Esophagus squamous epithelium (tissue), 4 donors: ENCODE measurements around the gene LONRF2.

Source experiments
- POLR2A ChIP-seq, 4 donors: fragments of 450-650 bp; IDR thresholded peaks; one replicate each; pipeline ENCODE4 v1.6.1; 2017; ENCODE audit warnings: antibody characterized with exemption in 4 of 4, mild to moderate bottlenecking in 4 of 4, moderate library complexity in 3 of 4
- TF ChIP-seq, protein P1 (sequence below), 6 experiments: fragments of 450-650 bp in 4 of 6; fragments of 200-600 bp in 2 of 6; sonication (generic) in 2 of 6; IDR thresholded peaks; one replicate each; pipeline ENCODE4 v1.5.1; 2016 to 2019; ENCODE audit warnings: antibody characterized with exemption in 6 of 6, mild to moderate bottlenecking in 4 of 6, moderate library complexity in 4 of 6

DNA sequence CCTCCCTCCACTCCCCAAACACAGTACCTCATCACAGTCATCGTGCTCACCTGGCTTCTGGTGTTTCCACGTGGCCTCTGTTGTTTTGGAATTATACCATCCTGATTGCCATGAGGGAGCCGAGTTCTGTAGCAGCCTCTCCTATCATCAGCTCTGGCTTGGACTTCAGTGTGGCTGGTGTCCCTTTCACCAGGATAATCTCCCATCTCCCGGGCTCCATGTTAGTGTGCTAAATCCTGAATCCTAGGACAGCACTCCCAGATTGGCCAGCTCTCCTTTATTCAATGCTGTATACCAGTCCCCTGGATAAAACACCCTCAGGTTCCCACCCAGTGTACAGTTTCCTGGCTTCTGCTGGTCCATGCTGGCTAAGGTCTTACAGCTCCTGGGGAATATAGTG lies 53.3 kb downstream of the LONRF2 start:
- TF ChIP-seq, protein P1, sequence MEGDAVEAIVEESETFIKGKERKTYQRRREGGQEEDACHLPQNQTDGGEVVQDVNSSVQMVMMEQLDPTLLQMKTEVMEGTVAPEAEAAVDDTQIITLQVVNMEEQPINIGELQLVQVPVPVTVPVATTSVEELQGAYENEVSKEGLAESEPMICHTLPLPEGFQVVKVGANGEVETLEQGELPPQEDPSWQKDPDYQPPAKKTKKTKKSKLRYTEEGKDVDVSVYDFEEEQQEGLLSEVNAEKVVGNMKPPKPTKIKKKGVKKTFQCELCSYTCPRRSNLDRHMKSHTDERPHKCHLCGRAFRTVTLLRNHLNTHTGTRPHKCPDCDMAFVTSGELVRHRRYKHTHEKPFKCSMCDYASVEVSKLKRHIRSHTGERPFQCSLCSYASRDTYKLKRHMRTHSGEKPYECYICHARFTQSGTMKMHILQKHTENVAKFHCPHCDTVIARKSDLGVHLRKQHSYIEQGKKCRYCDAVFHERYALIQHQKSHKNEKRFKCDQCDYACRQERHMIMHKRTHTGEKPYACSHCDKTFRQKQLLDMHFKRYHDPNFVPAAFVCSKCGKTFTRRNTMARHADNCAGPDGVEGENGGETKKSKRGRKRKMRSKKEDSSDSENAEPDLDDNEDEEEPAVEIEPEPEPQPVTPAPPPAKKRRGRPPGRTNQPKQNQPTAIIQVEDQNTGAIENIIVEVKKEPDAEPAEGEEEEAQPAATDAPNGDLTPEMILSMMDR (IDR thresholded peaks at IDR 0.05): no peak
- TF ChIP-seq POLR2A (IDR thresholded peaks at IDR 0.05): no peak
